ENCODE data around the gene INTU. TPM values are rescaled to one million over a fixed set of nuclear protein-coding genes. Genes with fewer than 3 reads are reported as not detected.

Gene INTU
- total and polyA plus RNA-seq, 12 donors, result 2.5 to 12.5 (median 5.0) TPM

- Histone ChIP-seq H3K4me1 (replicated peaks in 1 of 2) (no peaks in the 10 kb centered on the region), H3K27ac (no peak overlapping the region), H3K27me3 (no peaks in the 10 kb centered on the region), H3K36me3 (replicated peaks in 1 of 2) (no peaks in the 10 kb centered on the region), H3K9me3 (replicated peaks in 1 of 3) (peaks cover 0 to 4% (median 0%) of the 10 kb centered on the region in 3 donors), H3K4me3 (no peak overlapping the region)
- TF ChIP-seq POLR2A (IDR thresholded peaks at IDR 0.05), result no peak
- no peak for TF ChIP-seq CTCF (IDR thresholded peaks at IDR 0.05)
- 73 to 83% (median 73%) methylated on average over 2 of the region's 2 CpGs for WGBS, 4 donors
- intact Hi-C loops (cut with DNase I), result no loop called here
- DNase-seq, result no peak
These were observed 116.2 kb downstream of the INTU start for GRCh38 chr4:127748957-127749356.

- H3K27me3 ChIP-seq, result no peaks in the 10 kb centered on the region
- no peak for DNase-seq
- H3K36me3 ChIP-seq (replicated peaks in 1 of 2), result no peaks in the 10 kb centered on the region
- WGBS, 4 donors, result 54 to 64% (median 55%) methylated on average over 2 of the region's 2 CpGs
- H3K4me1 ChIP-seq (replicated peaks in 1 of 2), result no peaks in the 10 kb centered on the region
- TF ChIP-seq CTCF (IDR thresholded peaks at IDR 0.05) (no peak), POLR2A (IDR thresholded peaks at IDR 0.05) (no peak)
- no peak overlapping the region for H3K4me3 ChIP-seq
- intact Hi-C loops (cut with DNase I), result no loop called here
- no peak overlapping the region for H3K27ac ChIP-seq
- H3K9me3 ChIP-seq (replicated peaks in 1 of 3), result no peaks in the 10 kb centered on the region
These were observed 124.1 kb downstream of the INTU start for GRCh38 chr4:127756906-127757305.

GRCh38 chr4:127759228-127759820 is 126.6 kb downstream of the INTU start:
- no peak overlapping the region for H3K4me3 ChIP-seq
- TF ChIP-seq CTCF (IDR thresholded peaks at IDR 0.05) (no peak), POLR2A (IDR thresholded peaks at IDR 0.05) (no peak)
- 63 to 84% (median 74%) methylated on average over 2 of the region's 2 CpGs for WGBS, 4 donors
- no peak for DNase-seq
- intact Hi-C loops (cut with DNase I), result no loop called here
- H3K27me3 ChIP-seq, result no peaks in the 10 kb centered on the region
- H3K4me1 ChIP-seq (replicated peaks in 1 of 2), result no peaks in the 10 kb centered on the region
- H3K27ac ChIP-seq, result no peak overlapping the region
- no peaks in the 10 kb centered on the region for H3K36me3 ChIP-seq (replicated peaks in 1 of 2)
- no peaks in the 10 kb centered on the region for H3K9me3 ChIP-seq (replicated peaks in 1 of 3)

GRCh38 chr4:127759893-127760292 is 127.1 kb downstream of the INTU start:
- no peak for DNase-seq
- 75 to 80% (median 77%) methylated on average over 3 of the region's 3 CpGs for WGBS, 4 donors
- H3K4me1 ChIP-seq (replicated peaks in 1 of 2), result no peaks in the 10 kb centered on the region
- H3K27me3 ChIP-seq, result no peaks in the 10 kb centered on the region
- no peaks in the 10 kb centered on the region for H3K36me3 ChIP-seq (replicated peaks in 1 of 2)
- TF ChIP-seq POLR2A (IDR thresholded peaks at IDR 0.05) (no peak), CTCF (IDR thresholded peaks at IDR 0.05) (no peak)
- intact Hi-C loops (cut with DNase I), result no loop called here
- H3K27ac ChIP-seq, result no peak overlapping the region
- H3K9me3 ChIP-seq (replicated peaks in 1 of 3), result no peaks in the 10 kb centered on the region
- H3K4me3 ChIP-seq, result no peak overlapping the region

Measured in adrenal gland (tissue), 12 donors.